Astrocyte of the cerebellum (primary cell): Measurements from ENCODE around the gene F10.
A peak's percentile ranks its signal among the peaks of the same experiment; 100 is the strongest.

Source experiments
- DNase-seq: peaks from one replicate; pipeline ENCODE4 v3.0.0-alpha.2; 2011; ENCODE audit warnings: low read depth
- H3K4me3 ChIP-seq: 2 replicates; pipeline ENCODE4 v1.5.1; 2011; ENCODE audit warnings: mild to moderate bottlenecking, low read depth, low read length, moderate library complexity
- CTCF ChIP-seq: IDR thresholded peaks from 2 replicates; pipeline ENCODE4 v1.5.1; 2012; ENCODE audit warnings: low read length, low read depth, moderate library complexity, mild to moderate bottlenecking; ENCODE audit errors: missing control alignments
- in situ Hi-C: cut with HindIII; loops from 2 replicates; pipeline ENCODE4 v1.10.0; 2017; ENCODE audit warnings: low sequenced_read_pairs

F10 gene

GRCh38 chr13:113150550-113151365, 28.2 kb downstream of the F10 start:
- no peak overlapping the region for H3K4me3 ChIP-seq
- no peak for TF ChIP-seq CTCF
- DNase-seq = no peak
- in situ Hi-C loops = no loop called here

- peak; percentile 40 for DNase-seq
- no peak overlapping the region for H3K4me3 ChIP-seq
- TF ChIP-seq CTCF = no peak
- in situ Hi-C loops = no loop called here
Measured at GRCh38 chr13:113151745-113152690, 29.4 kb downstream of the F10 start.

GRCh38 chr13:113152691-113152983, 30.0 kb downstream of the F10 start:
- no peak for DNase-seq
- H3K4me3 ChIP-seq = peak overlapping the region; percentile 24
- TF ChIP-seq CTCF = no peak
- in situ Hi-C loops = no loop called here

- in situ Hi-C loops = no loop called here
- H3K4me3 ChIP-seq = peak overlapping the region; percentile 24
- no peak for DNase-seq
- TF ChIP-seq CTCF = no peak
Measured at GRCh38 chr13:113152984-113153809, 30.6 kb downstream of the F10 start.

- in situ Hi-C loops = no loop called here
- H3K4me3 ChIP-seq = peak overlapping the region; percentile 27
- peak; percentile 16 for DNase-seq
- no peak for TF ChIP-seq CTCF
Measured at GRCh38 chr13:113153810-113154748, 31.5 kb downstream of the F10 start.
